GM13977 (cell line): ENCODE measurements around the gene GPR108.

Experiments
- DNase-seq: peaks from one replicate; pipeline ENCODE4 v3.0.0; 2012; ENCODE audit warnings: low spot score
- CTCF ChIP-seq: IDR thresholded peaks from 2 replicates; pipeline ENCODE4 v1.5.1; 2012; ENCODE audit warnings: mild to moderate bottlenecking, control low read depth; ENCODE audit not compliant: insufficient read depth; ENCODE audit errors: extremely low read depth, missing control alignments
- in situ Hi-C: fragments of 300-500 bp; cut with MboI; formaldehyde crosslinking; loops from one replicate; pipeline ENCODE4 v1.12.0; 2022; ENCODE audit warnings: low sequenced_read_pairs, low pct_unique_long_range_greater_than_20kb, mixed read lengths, inconsistent platforms; ENCODE audit not compliant: unreplicated experiment

Gene GPR108

GRCh38 chr19:6760606-6761005 lies 23.2 kb upstream of the GPR108 start:
- no peak for DNase-seq
- in situ Hi-C loops = no loop called here
- TF ChIP-seq CTCF = no peak

DNA sequence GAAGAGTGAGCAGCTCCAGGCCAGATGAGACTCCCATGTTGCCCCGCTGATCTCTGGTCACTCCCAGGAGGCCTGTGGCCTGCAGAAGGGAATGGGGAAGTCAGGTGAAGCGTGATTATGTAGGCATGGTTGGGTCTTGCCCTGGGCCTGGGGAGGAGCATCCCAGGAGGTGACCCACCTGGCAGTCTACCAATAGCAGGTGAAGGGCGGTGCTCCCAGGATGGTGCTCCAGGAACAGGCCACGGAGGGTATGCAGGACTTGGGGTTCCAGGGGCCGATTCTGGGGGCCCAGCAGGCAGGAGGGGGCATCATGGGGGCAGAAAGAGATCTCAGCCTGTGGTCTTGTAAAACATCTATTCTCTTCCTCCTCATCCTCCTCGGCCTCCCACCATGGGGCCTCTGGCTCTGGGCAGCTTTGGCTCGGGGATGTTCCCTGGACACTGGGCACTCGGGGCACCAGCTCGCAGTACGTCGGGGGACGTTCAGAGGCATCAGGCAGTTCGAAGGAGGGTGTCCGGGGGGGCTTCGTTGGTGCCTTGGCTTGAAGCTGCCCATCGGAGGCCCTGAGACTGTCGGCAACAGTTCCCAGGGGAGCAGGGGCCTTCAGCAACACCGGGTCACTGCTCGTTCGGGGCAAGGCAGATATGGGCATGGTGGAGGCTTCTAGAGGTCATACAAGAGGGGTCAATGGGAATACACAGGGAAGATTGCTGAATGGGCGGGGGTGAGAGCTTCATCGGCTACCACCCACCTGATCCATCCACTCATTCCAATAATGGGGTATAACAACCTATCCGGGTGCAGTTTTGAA lies 17.5 kb upstream of the GPR108 start:
- in situ Hi-C loops = no loop called here
- no peak for TF ChIP-seq CTCF
- no peak for DNase-seq

DNA sequence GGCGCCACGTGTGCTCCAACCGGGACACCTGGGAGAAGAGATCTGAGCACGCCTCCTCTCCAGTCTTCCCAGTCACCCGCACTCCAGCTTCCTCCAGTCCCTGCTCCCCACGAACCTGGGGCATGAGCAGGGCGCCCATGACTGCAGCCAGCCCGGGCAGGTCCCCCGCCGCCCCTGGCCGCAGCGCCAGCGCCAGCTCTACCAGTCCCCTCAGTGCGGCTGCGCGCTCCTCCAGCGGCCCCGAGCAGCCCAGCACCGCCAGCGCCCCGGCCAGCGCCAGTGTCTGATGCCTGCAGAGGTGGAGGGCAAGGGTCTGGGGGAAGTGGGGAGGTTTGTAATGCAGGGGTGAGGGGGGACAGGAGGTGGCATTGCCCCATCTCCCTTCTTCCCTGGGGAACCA lies 16.8 kb upstream of the GPR108 start:
- no peak for TF ChIP-seq CTCF
- in situ Hi-C loops = no loop called here
- no peak for DNase-seq

- TF ChIP-seq CTCF = peak; percentile 69
- peak; percentile 96 for DNase-seq
- in situ Hi-C loops = no loop called here
Measured at GRCh38 chr19:6753178-6754031, 16.0 kb upstream of the GPR108 start.

GRCh38 chr19:6752256-6753177 lies 15.1 kb upstream of the GPR108 start:
- no peak for TF ChIP-seq CTCF
- in situ Hi-C loops = no loop called here
- DNase-seq = peak; percentile 36

- TF ChIP-seq CTCF = no peak
- DNase-seq = no peak
- in situ Hi-C loops = no loop called here
Measured at GRCh38 chr19:6751189-6751588, 13.8 kb upstream of the GPR108 start.
